Activated CD8-positive, alpha-beta memory T cell treated with anti-CD3 and anti-CD28 coated beads, Interleukin-2, amount 50 U/mL, for 24 hours (primary cell): Measurements from ENCODE around the gene WASF3.

Experiments used
- DNase-seq: peaks from one replicate; pipeline ENCODE4 v3.0.0-alpha.2; 2020; ENCODE audit errors: extremely low read depth

WASF3 gene

GRCh38 chr13:26589754-26590153 is 32.3 kb downstream of the WASF3 start:
- no peak for DNase-seq

- no peak for DNase-seq
Measured at GRCh38 chr13:26590379-26590778, 32.9 kb downstream of the WASF3 start.

GRCh38 chr13:26590951-26591350 is 33.5 kb downstream of the WASF3 start:
- DNase-seq = no peak

- DNase-seq = no peak
Measured at GRCh38 chr13:26591672-26592071, 34.2 kb downstream of the WASF3 start.

GRCh38 chr13:26593661-26594060 is 36.2 kb downstream of the WASF3 start:
- no peak for DNase-seq

- DNase-seq = no peak
Measured at GRCh38 chr13:26594363-26594762, 36.9 kb downstream of the WASF3 start.

- DNase-seq = no peak
Measured at GRCh38 chr13:26596458-26596857, 39.0 kb downstream of the WASF3 start.

- no peak for DNase-seq
Measured at GRCh38 chr13:26599403-26599802, 41.9 kb downstream of the WASF3 start.

- no peak for DNase-seq
Measured at GRCh38 chr13:26599860-26600259, 42.4 kb downstream of the WASF3 start.

- no peak for DNase-seq
Measured at GRCh38 chr13:26600343-26600742, 42.9 kb downstream of the WASF3 start.

GRCh38 chr13:26601669-26602068 is 44.2 kb downstream of the WASF3 start:
- no peak for DNase-seq

- DNase-seq = no peak
Measured at GRCh38 chr13:26602783-26603182, 45.3 kb downstream of the WASF3 start.

- DNase-seq = no peak
Measured at GRCh38 chr13:26604784-26605545, 47.5 kb downstream of the WASF3 start.

GRCh38 chr13:26605845-26606244 is 48.4 kb downstream of the WASF3 start:
- no peak for DNase-seq

GRCh38 chr13:26606631-26607030 is 49.1 kb downstream of the WASF3 start:
- DNase-seq = no peak

GRCh38 chr13:26614721-26615120 is 57.2 kb downstream of the WASF3 start:
- DNase-seq = no peak

GRCh38 chr13:26616126-26616525 is 58.6 kb downstream of the WASF3 start:
- DNase-seq = no peak

GRCh38 chr13:26618726-26619125 is 61.2 kb downstream of the WASF3 start:
- DNase-seq = no peak

GRCh38 chr13:26619358-26619757 is 61.9 kb downstream of the WASF3 start:
- DNase-seq = no peak

- no peak for DNase-seq
Measured at GRCh38 chr13:26621731-26622401, 64.4 kb downstream of the WASF3 start.

- no peak for DNase-seq
Measured at GRCh38 chr13:26623125-26623524, 65.6 kb downstream of the WASF3 start.

GRCh38 chr13:26624572-26624971 is 67.1 kb downstream of the WASF3 start:
- no peak for DNase-seq

GRCh38 chr13:26626271-26626670 is 68.8 kb downstream of the WASF3 start:
- no peak for DNase-seq
